H54 (cell line): ENCODE results near the gene DRD3.
A peak's percentile ranks its signal among the peaks of the same experiment; 100 is the strongest.

Experiments used
- DNase-seq: peaks from one replicate; pipeline ENCODE4 v3.0.0; 2011; ENCODE audit warnings: low spot score, mixed read lengths; ENCODE audit not compliant: insufficient read length
- FAIRE-seq: peaks from 3 replicates; lab custom pipeline; 2011; peaks lifted over from hg19 to GRCh38; lab: Jason Lieb, UNC
- POLR2A ChIP-seq: IDR thresholded peaks from 2 replicates; pipeline ENCODE4 v1.6.1; 2011; ENCODE audit warnings: low read depth, mild to moderate bottlenecking, low read length

Gene DRD3

DNA sequence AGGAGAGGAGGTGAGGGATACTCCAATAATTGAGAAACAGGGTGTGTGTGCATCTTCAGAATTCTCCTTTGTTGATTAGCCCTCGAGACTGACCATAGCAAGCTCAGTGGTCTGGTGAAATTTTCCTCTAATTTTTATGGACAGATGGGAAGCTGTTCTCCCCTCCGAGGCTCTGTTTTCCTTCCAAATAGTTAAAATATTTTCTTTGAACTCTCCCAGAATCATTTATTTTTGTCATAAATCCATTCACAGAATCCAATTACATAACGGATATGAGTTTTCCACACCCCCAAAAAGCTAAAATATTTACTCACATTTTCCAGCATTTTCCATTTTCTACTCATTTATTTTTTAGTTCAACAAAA, 85.9 kb downstream of the DRD3 start:
- FAIRE-seq, result no peak
- DNase-seq, result no peak
- no peak for TF ChIP-seq POLR2A

- DNase-seq, result no peak
- no peak for FAIRE-seq
- TF ChIP-seq POLR2A, result no peak
These were observed 86.5 kb downstream of the DRD3 start for GRCh38 chr3:114092151-114093015.

- FAIRE-seq (no peak), DNase-seq (no peak)
- no peak for TF ChIP-seq POLR2A
These were observed 89.2 kb downstream of the DRD3 start for GRCh38 chr3:114089675-114090074.

GRCh38 chr3:114086356-114086755, 92.5 kb downstream of the DRD3 start:
- DNase-seq (no peak), FAIRE-seq (no peak)
- no peak for TF ChIP-seq POLR2A

DNA sequence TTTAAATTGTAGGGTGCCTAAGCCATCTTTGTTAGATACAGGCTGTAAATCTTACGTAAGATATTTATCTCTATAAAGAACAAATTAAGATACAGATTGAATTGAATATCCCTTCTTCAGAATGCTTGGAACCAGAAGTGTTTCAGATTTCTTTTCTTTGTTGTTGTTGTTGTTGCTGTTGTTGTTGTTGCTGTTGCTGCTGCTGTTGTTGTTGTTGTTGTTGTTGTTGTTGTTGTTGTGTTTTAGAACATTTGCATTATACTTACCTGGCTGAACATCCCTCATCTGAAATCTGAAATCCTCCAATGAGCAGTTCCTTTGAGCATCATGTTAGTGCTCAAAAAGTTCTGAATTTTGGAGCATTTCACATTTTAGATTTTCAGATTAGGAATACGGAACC, 95.7 kb downstream of the DRD3 start:
- DNase-seq (no peak), FAIRE-seq (peak; percentile 52)
- TF ChIP-seq POLR2A, result no peak

DNA sequence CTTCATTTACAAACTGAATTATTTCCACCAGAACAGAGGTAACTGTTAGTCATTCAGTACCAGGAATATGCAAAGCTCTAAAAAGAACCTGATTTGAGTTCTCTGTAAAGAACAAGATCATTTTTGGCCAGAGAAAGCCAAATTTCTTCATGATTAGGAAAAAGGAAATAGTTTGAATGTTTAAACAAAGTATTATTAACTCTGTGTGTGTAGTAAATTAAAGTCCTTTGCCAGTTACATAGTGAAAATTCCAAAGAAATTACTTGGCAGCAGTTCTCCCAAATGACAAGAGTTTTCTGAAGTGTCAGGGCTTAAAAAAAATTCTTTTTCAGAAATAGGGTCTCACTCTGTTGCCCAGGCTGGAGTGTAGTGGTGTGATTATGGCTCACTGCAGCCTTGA, 97.8 kb downstream of the DRD3 start:
- FAIRE-seq, result no peak
- TF ChIP-seq POLR2A, result no peak
- no peak for DNase-seq

DNA sequence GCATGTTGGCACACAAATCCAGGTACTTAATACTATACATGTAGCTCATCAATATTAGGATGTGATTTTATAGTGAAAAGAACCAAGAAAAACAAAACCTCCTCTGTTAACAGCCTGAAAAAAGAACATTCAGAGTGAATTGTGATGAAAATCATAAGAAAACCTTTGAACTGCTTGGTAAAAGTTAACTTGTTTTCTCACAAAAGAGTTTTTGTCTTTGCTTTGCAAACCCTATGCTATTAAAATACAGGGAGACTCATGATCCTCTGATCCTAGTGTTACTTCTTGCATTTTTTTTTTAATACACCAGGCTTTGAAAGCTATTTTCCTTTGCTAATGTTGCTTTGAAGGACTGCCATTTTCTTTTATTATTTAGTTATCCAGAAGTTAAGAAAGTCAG, 98.7 kb downstream of the DRD3 start:
- no peak for FAIRE-seq
- DNase-seq, result no peak
- no peak for TF ChIP-seq POLR2A

DNA sequence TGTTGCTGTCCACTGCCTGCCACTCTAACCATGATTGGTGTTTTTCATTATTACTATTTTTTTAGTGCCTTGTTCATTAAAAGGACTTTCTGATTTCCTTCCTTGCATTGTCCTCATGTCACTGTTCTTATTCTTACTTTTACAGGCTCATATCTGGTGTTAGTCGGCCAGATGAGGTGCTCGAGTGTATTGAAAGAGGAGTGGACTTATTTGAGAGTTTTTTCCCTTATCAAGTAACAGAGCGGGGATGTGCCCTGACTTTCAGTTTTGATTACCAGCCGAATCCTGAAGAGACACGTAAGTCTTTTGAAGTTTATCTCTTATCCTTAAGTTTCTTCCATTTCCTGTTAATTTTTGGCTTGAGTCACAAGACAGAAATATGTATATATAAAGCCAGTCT, 99.1 kb downstream of the DRD3 start:
- TF ChIP-seq POLR2A, result no peak
- no peak for DNase-seq

DNA sequence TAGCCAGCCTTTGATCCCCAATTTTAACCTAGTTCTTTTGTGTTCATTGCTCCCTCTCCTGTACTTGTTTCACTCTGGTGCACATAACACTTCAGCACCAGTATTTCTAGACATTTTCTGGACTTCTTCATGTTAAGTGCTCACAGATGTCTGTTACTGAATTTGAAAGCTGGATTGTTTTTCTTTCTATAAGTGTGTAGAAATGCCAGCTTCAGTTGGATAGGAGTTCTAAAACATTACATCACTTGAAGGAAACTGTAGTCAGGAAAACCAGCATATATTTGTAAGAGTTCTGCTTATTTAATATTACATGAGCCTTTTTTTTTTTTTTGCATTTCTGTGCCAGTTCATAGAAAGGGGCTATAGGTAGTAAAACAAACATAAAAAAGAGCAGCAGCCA, 100.7 kb downstream of the DRD3 start:
- TF ChIP-seq POLR2A, result no peak
- DNase-seq, result no peak
- no peak for FAIRE-seq

More for the DNA sequence above, 99.1 kb downstream of the DRD3 start:
- FAIRE-seq, result no peak
